Keratinocyte (primary cell): ENCODE measurements around the gene MTCP1. TPM values are rescaled to one million over a fixed set of nuclear protein-coding genes. Genes with fewer than 3 reads are reported as not detected.

Experiments
- DNase-seq: peaks from one replicate; pipeline ENCODE4 v3.0.0-alpha.2; 2011; ENCODE audit warnings: low read depth, missing footprints, low spot score
- FAIRE-seq: peaks from 2 replicates; lab custom pipeline; 2011; peaks lifted over from hg19 to GRCh38; lab: Jason Lieb, UNC
- H2AFZ ChIP-seq: 2 replicates; pipeline ENCODE4 v1.6.0; 2012; ENCODE audit warnings: low read length, control low read depth, inconsistent platforms; ENCODE audit not compliant: control insufficient read depth
- H3K27ac ChIP-seq: 2 replicates; pipeline ENCODE4 v1.5.1; 2011; ENCODE audit warnings: low read length; ENCODE audit not compliant: control insufficient read depth, insufficient read depth
- H3K27me3 ChIP-seq: 3 replicates; pipeline ENCODE4 v1.6.0; 2011; ENCODE audit warnings: low read length; ENCODE audit not compliant: control insufficient read depth, insufficient read depth; ENCODE audit errors: extremely low read depth
- H3K36me3 ChIP-seq, 2 experiments: 2 replicates in 1 of 2; 3 replicates in 1 of 2; pipeline ENCODE4 v1.5.1; 2011; ENCODE audit warnings: low read length in 2 of 2, mild to moderate bottlenecking in 1 of 2; ENCODE audit not compliant: control insufficient read depth in 2 of 2, insufficient read depth in 2 of 2; ENCODE audit errors: extremely low read depth in 1 of 2
- H3K4me1 ChIP-seq: 3 replicates; pipeline ENCODE4 v1.5.1; 2011; ENCODE audit warnings: low read length; ENCODE audit not compliant: control insufficient read depth, insufficient read depth; ENCODE audit errors: extremely low read depth
- H3K4me2 ChIP-seq: 3 replicates; pipeline ENCODE4 v1.6.0; 2011; ENCODE audit warnings: low read depth, low read length; ENCODE audit not compliant: control insufficient read depth, insufficient read depth; ENCODE audit errors: extremely low read depth
- H3K4me3 ChIP-seq, 3 experiments: fragments of 200-600 bp in 1 of 3; sonication (generic) in 1 of 3; 2 replicates in 2 of 3; 3 replicates in 1 of 3; pipeline ENCODE4 v1.5.1; 2011 to 2016; ENCODE audit warnings: low read length in 3 of 3, mild to moderate bottlenecking in 3 of 3, control low read depth in 2 of 3, inconsistent platforms in 1 of 3, low read depth in 1 of 3, mixed read lengths in 1 of 3, mixed run types in 1 of 3, moderate library complexity in 1 of 3; ENCODE audit not compliant: control insufficient read depth in 2 of 3, insufficient read depth in 2 of 3; ENCODE audit errors: extremely low read depth in 1 of 3
- H3K79me2 ChIP-seq: 2 replicates; pipeline ENCODE4 v1.6.0; 2012; ENCODE audit warnings: low read length; ENCODE audit not compliant: control insufficient read depth, insufficient read depth
- H3K9ac ChIP-seq: 3 replicates; pipeline ENCODE4 v1.6.0; 2011; ENCODE audit warnings: low read length; ENCODE audit not compliant: control insufficient read depth, insufficient read depth; ENCODE audit errors: extremely low read depth
- H3K9me1 ChIP-seq: 3 replicates; pipeline ENCODE4 v1.6.0; 2011; ENCODE audit warnings: low read length; ENCODE audit not compliant: control insufficient read depth, insufficient read depth; ENCODE audit errors: extremely low read depth
- H3K9me3 ChIP-seq: 2 replicates; pipeline ENCODE4 v1.5.1; 2012; ENCODE audit warnings: low read depth, low read length; ENCODE audit not compliant: control insufficient read depth
- H4K20me1 ChIP-seq: 3 replicates; pipeline ENCODE4 v1.6.0; 2011; ENCODE audit warnings: low read length; ENCODE audit not compliant: control insufficient read depth, insufficient read depth; ENCODE audit errors: extremely low read depth
- CTCF ChIP-seq, 3 experiments: IDR thresholded peaks in 1 of 3; conservative IDR thresholded peaks in 1 of 3; optimal IDR thresholded peaks in 1 of 3; 2 replicates in 2 of 3; 3 replicates in 1 of 3; pipeline versions ENCODE3 to v1.5.1; 2011; ENCODE audit warnings: low read length in 3 of 3, mild to moderate bottlenecking in 3 of 3, moderate library complexity in 2 of 3, control low read depth in 1 of 3, inconsistent platforms in 1 of 3; ENCODE audit not compliant: insufficient read depth in 2 of 3; ENCODE audit errors: extremely low read depth in 1 of 3
- EZH2 ChIP-seq: IDR thresholded peaks from one replicate; pipeline ENCODE4 v1.6.1; 2012; ENCODE audit warnings: inconsistent platforms, mild to moderate bottlenecking, low read length, moderate library complexity
- dilution Hi-C: fragments of 300-500 bp; cut with MboI; formaldehyde crosslinking; loops from one replicate; pipeline ENCODE4 v1.7.0; 2020; ENCODE audit warnings: low sequenced_read_pairs; ENCODE audit not compliant: extremely low pct_ligation_motif_present
- polyA plus RNA-seq, 5 experiments: library from polyadenylated mRNA; depleted of rRNA in 3 of 5; stranded (reverse) in 3 of 5; stranded (forward) in 1 of 5; unstranded in 1 of 5; fragments of >200 nt; gene quantifications; 1 replicate in 1 of 5; 2 replicates in 3 of 5; 3 replicates in 1 of 5; pipeline versions ENCODE4 v1.2.1 to v1.2.3, GENCODE V29; 2011 to 2012; ENCODE audit warnings: missing spikeins in 2 of 5, low read depth in 1 of 5, low replicate concordance in 1 of 5

The MTCP1 gene
- polyA plus RNA-seq, 1 donor (not counting 4 experiments of a cell fraction or from before 2014, with no cell fraction given): 20.2 TPM

- no peaks in the 10 kb centered on the region for H3K27me3 ChIP-seq
- no peak for DNase-seq
- dilution Hi-C loops: no loop called here
Observed at GRCh38 chrX:155108427-155108826, 37.5 kb upstream of the MTCP1 start.

GRCh38 chrX:155105919-155106318 lies 35.0 kb upstream of the MTCP1 start:
- Histone ChIP-seq H3K27me3 (no peaks in the 10 kb centered on the region), H3K9me3 (no peaks in the 10 kb centered on the region), H3K4me1 (no peaks in the 10 kb centered on the region), H2AFZ (no peak overlapping the region), H3K27ac (no peak overlapping the region), H3K4me2 (no peak overlapping the region), H4K20me1 (no peaks in the 10 kb centered on the region), H3K9ac (no peak overlapping the region), H3K9me1 (no peaks in the 10 kb centered on the region), H3K79me2 (no peaks in the 10 kb centered on the region), H3K4me3 (no peak overlapping the region), H3K36me3 (no peaks in the 10 kb centered on the region)
- TF ChIP-seq CTCF (optimal IDR thresholded peaks at IDR 0.05 in 1 of 3, IDR thresholded peaks at IDR 0.05 in 1 of 3, conservative IDR thresholded peaks at IDR 0.05 in 1 of 3; ENCODE audit: extremely low read depth in 1 of 3, insufficient read depth in 2 of 3, low read length in 3 of 3): no peak
- TF ChIP-seq EZH2: no peak
- dilution Hi-C loops: no loop called here
- DNase-seq (no peak), FAIRE-seq (no peak)

More at GRCh38 chrX:155108427-155108826, 37.5 kb upstream of the MTCP1 start:
- Histone ChIP-seq H3K4me1 (peaks cover 4% of the 10 kb centered on the region), H3K27ac (no peak overlapping the region), H2AFZ (no peak overlapping the region), H3K79me2 (no peaks in the 10 kb centered on the region), H3K9ac (no peak overlapping the region), H3K36me3 (no peaks in the 10 kb centered on the region), H3K4me3 (no peak overlapping the region), H3K9me1 (no peaks in the 10 kb centered on the region), H3K4me2 (no peak overlapping the region), H4K20me1 (no peaks in the 10 kb centered on the region), H3K9me3 (no peaks in the 10 kb centered on the region)
- no peak for TF ChIP-seq CTCF (optimal IDR thresholded peaks at IDR 0.05 in 1 of 3, IDR thresholded peaks at IDR 0.05 in 1 of 3, conservative IDR thresholded peaks at IDR 0.05 in 1 of 3; ENCODE audit: extremely low read depth in 1 of 3, insufficient read depth in 2 of 3, low read length in 3 of 3)
- TF ChIP-seq EZH2: no peak
- FAIRE-seq: no peak
